Measurements from ENCODE around the gene LIPK.
"Not testable (repeated sequence)": the region's sequence is repeated elsewhere in the genome, so short reads cannot be mapped to it uniquely, and the experiment has no call there.

LIPK gene

GRCh38 chr10:88733215-88733614, 27.2 kb downstream of the LIPK start:
- TF ChIP-seq, protein P1, sequence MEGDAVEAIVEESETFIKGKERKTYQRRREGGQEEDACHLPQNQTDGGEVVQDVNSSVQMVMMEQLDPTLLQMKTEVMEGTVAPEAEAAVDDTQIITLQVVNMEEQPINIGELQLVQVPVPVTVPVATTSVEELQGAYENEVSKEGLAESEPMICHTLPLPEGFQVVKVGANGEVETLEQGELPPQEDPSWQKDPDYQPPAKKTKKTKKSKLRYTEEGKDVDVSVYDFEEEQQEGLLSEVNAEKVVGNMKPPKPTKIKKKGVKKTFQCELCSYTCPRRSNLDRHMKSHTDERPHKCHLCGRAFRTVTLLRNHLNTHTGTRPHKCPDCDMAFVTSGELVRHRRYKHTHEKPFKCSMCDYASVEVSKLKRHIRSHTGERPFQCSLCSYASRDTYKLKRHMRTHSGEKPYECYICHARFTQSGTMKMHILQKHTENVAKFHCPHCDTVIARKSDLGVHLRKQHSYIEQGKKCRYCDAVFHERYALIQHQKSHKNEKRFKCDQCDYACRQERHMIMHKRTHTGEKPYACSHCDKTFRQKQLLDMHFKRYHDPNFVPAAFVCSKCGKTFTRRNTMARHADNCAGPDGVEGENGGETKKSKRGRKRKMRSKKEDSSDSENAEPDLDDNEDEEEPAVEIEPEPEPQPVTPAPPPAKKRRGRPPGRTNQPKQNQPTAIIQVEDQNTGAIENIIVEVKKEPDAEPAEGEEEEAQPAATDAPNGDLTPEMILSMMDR (conservative IDR thresholded peaks at IDR 0.05; ENCODE audit: control insufficient read depth, insufficient read depth, low read depth, low read length) = no peak
- H3K4me3 ChIP-seq (ENCODE audit: control insufficient read depth, low read depth, low read length) = no peak overlapping the region
- no peak for DNase-seq (ENCODE audit: low read depth)

GRCh38 chr10:88735661-88736060, 29.6 kb downstream of the LIPK start:
- DNase-seq (ENCODE audit: low read depth) = peak; percentile 53
- TF ChIP-seq, protein P1 (conservative IDR thresholded peaks at IDR 0.05; ENCODE audit: control insufficient read depth, insufficient read depth, low read depth, low read length) = no peak
- no peak overlapping the region for H3K4me3 ChIP-seq (ENCODE audit: control insufficient read depth, low read depth, low read length)

DNA sequence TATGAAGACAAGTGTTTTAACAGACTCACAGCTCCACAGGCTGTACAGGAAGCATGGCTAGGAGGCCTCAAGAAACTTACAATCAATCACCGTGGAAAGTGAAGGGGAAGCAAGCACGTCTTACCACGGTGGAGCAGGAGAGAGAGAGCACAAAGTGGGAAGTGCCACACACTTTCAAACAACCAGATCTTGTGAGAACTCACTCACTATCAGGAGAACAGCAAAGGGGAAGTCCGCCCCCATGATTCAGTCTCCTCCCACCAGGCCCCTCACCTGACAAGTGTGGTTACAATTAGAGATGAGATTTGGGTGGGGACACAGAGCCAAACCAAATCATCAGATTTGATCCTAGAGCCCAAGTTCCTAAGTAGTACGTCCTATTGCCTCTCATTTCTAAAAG, 35.9 kb downstream of the LIPK start:
- not testable (repeated sequence) for H3K4me3 ChIP-seq (ENCODE audit: control insufficient read depth, low read depth, low read length); DNase-seq (ENCODE audit: low read depth)

GRCh38 chr10:88742448-88742847, 36.4 kb downstream of the LIPK start:
- TF ChIP-seq, protein P1 (conservative IDR thresholded peaks at IDR 0.05; ENCODE audit: control insufficient read depth, insufficient read depth, low read depth, low read length) = no peak
- DNase-seq (ENCODE audit: low read depth) = no peak
- H3K4me3 ChIP-seq (ENCODE audit: control insufficient read depth, low read depth, low read length) = no peak overlapping the region

DNA sequence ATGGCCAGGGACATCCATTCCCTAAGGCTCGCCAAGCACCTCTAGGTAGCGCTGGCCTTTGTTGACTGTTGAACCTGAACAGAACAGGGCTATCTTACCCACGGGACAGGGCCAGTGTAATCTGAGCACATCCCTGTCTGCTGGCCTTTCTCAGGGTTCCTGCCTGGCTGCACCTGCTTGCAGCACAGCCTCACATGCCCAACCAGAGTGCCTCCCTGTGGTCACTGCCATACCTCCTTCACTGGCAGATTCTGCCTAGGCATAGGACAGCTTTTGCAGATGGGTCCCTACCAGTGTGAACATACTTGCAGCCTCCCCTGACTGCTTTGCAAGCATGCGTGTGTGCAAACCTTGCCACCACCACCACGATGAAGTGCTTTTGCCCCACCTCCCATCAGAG, 38.0 kb downstream of the LIPK start:
- DNase-seq (ENCODE audit: low read depth) = no peak
- no peak overlapping the region for H3K4me3 ChIP-seq (ENCODE audit: control insufficient read depth, low read depth, low read length)
- TF ChIP-seq, protein P1 (conservative IDR thresholded peaks at IDR 0.05; ENCODE audit: control insufficient read depth, insufficient read depth, low read depth, low read length) = no peak

DNA sequence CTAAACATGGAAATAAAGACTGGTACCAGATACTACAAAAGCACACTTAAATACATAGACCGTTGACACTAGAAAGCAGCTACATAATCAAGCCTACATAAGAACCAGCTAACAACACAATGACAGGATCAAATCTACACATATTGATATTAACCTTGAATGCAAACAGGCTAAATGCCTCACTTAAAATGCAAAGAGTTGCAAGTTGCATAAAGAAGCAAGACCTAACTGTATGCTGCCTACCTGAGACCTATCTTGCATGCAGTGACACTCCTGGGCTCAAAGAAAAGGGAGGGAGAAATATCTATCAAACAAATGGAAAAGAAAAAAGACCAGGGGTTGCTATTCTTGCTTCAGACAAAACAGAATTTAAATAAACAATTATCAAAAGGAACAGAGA, 39.6 kb downstream of the LIPK start:
- DNase-seq (ENCODE audit: low read depth) = no peak
- TF ChIP-seq, protein P1 (conservative IDR thresholded peaks at IDR 0.05; ENCODE audit: control insufficient read depth, insufficient read depth, low read depth, low read length) = no peak

GRCh38 chr10:88754287-88754686, 48.2 kb downstream of the LIPK start:
- TF ChIP-seq, protein P1 (conservative IDR thresholded peaks at IDR 0.05; ENCODE audit: control insufficient read depth, insufficient read depth, low read depth, low read length) = no peak
- no peak overlapping the region for H3K4me3 ChIP-seq (ENCODE audit: control insufficient read depth, low read depth, low read length)
- peak; percentile 85 for DNase-seq (ENCODE audit: low read depth)

More for the DNA sequence above, 39.6 kb downstream of the LIPK start:
- H3K4me3 ChIP-seq (ENCODE audit: control insufficient read depth, low read depth, low read length) = no peak overlapping the region

Measured in fibroblast of mammary gland (primary cell).